ENCODE results near the gene NUMBL. TPM values are rescaled to one million over a fixed set of nuclear protein-coding genes. Genes with fewer than 3 reads are reported as not detected.
A peak's percentile ranks its signal among the peaks of the same experiment; 100 is the strongest.
"Not testable (repeated sequence)": the region's sequence is repeated elsewhere in the genome, so short reads cannot be mapped to it uniquely, and the experiment has no call there.

NUMBL gene
- total RNA-seq, 6 experiments from 2014 or later = 6.1 to 19.6 (median 10.5) TPM

DNA sequence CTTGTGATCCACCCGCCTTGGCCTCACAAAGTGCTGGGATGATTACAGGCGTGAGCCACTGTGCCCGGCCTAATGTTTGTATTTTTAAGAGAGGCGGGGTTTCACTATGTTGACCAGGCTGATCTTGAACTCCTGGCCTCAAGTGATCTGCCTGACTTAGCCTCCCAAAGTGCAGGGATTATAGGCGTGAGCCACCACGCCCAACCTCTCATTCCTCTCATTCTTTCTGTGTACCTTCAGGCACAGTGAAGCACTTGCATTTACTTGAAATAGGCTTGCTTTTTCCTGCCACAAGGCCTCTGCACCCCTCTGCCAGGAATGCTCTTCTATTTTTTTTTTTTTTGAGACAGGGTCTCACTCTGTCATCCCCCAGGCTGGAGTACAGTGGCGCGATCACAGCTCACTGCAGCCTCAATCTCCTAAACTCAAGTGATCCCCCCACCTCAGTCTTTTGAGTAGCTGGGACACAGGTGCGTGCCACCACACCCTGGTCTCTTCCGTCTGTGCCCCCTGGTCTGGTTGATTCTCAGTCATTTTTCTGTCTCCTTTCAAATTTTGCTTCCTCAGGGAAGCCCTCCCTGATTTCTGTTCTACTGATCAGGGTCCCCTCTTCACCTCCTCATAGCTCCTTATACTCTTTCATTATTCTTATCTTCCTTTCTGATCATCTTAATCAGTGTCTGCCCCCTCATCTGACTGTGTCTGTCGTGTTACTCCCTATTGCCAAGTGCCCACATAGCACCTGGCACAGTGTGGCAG lies 44.7 kb upstream of the NUMBL start:
- DNase-seq (no peak), ATAC-seq (no peak)
- WGBS (ENCODE audit: insufficient coverage, low coverage, low lambda C conversion rate, missing lambda C conversion rate) = 84% methylated on average over 6 of the region's 11 CpGs
- Histone ChIP-seq H3K9me3 (no peaks in the 10 kb centered on the region), H3K27ac (no peak overlapping the region), H3K4me1 (peaks cover 0 to 8% (median 0%) of the 10 kb centered on the region in 4 donors), H3K36me3 (peaks cover 13 to 72% (median 28%) of the 10 kb centered on the region in 4 donors), H3K27me3 (no peaks in the 10 kb centered on the region), H3K4me3 (no peak overlapping the region)
- no peak for TF ChIP-seq POLR2A (IDR thresholded peaks at IDR 0.05)
- TF ChIP-seq, protein P1, sequence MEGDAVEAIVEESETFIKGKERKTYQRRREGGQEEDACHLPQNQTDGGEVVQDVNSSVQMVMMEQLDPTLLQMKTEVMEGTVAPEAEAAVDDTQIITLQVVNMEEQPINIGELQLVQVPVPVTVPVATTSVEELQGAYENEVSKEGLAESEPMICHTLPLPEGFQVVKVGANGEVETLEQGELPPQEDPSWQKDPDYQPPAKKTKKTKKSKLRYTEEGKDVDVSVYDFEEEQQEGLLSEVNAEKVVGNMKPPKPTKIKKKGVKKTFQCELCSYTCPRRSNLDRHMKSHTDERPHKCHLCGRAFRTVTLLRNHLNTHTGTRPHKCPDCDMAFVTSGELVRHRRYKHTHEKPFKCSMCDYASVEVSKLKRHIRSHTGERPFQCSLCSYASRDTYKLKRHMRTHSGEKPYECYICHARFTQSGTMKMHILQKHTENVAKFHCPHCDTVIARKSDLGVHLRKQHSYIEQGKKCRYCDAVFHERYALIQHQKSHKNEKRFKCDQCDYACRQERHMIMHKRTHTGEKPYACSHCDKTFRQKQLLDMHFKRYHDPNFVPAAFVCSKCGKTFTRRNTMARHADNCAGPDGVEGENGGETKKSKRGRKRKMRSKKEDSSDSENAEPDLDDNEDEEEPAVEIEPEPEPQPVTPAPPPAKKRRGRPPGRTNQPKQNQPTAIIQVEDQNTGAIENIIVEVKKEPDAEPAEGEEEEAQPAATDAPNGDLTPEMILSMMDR (IDR thresholded peaks at IDR 0.05) = no peak
- intact Hi-C loops (cut with DNase I) = no loop called here

DNA sequence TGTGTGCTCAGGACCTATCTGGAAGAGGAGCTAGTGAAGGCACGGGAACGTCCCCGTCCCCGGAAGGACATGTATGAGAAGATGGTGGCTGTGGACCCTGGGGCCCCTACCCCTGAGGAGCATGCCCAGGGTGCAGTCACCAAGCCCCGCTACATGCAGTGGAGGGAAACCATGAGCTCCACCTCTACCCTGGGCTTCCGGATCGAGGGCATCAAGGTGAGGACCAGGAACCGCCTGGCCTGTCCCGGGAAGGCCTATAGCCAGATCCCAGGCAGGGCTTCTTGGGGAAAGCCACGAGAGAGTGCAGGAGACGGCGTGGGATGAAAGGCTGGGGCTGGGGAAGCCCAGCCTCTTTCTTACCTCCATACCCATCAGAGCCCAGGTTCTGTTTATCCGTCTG lies 42.7 kb upstream of the NUMBL start:
- H3K36me3 ChIP-seq = peaks cover 13 to 81% (median 30%) of the 10 kb centered on the region in 4 donors
- DNase-seq (no peak), ATAC-seq (peak in 1 of 4 donors; percentile 13)
- no peaks in the 10 kb centered on the region for H3K9me3 ChIP-seq
- WGBS (ENCODE audit: insufficient coverage, low coverage, low lambda C conversion rate, missing lambda C conversion rate) = 98% methylated on average over 7 of the region's 13 CpGs
- H3K4me1 ChIP-seq = peaks cover 0 to 8% (median 0%) of the 10 kb centered on the region in 4 donors
- TF ChIP-seq POLR2A (IDR thresholded peaks at IDR 0.05) = no peak
- TF ChIP-seq, protein P1 (IDR thresholded peaks at IDR 0.05) = no peak
- H3K4me3 ChIP-seq = no peak overlapping the region
- intact Hi-C loops (cut with DNase I) = no loop called here
- no peaks in the 10 kb centered on the region for H3K27me3 ChIP-seq
- H3K27ac ChIP-seq = no peak overlapping the region

GRCh38 chr19:40732304-40732703 lies 41.9 kb upstream of the NUMBL start:
- H3K4me3 ChIP-seq; H3K9me3 ChIP-seq; ATAC-seq; intact Hi-C loops (cut with DNase I); H3K27ac ChIP-seq; H3K27me3 ChIP-seq; DNase-seq; H3K4me1 ChIP-seq: not testable (repeated sequence)
- H3K36me3 ChIP-seq = peaks cover 16 to 83% (median 28%) of the 10 kb centered on the region in 4 donors
- 95% methylated on average over 10 of the region's 16 CpGs for WGBS (ENCODE audit: insufficient coverage, low coverage, low lambda C conversion rate, missing lambda C conversion rate)

DNA sequence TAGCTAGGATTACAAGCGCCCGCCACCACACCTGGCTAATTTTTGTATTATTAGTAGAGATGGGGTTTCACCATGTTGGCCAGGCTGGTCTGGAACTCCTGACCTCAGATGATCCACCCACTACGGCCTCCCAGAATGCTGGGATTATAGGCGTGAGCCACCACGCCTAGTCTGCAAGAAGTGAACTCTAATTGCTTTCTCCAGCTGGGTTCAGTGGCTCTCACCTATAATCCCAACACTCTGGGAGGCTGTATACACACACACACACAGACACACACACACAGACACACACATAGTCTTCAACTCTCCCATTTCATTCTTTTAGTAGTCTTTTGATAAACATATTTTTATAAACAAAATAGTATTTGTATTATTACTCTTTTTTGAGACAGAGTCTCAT lies 39.6 kb upstream of the NUMBL start:
- ATAC-seq; intact Hi-C loops (cut with DNase I); H3K27ac ChIP-seq; H3K4me3 ChIP-seq; DNase-seq; H3K9me3 ChIP-seq; H3K27me3 ChIP-seq; H3K4me1 ChIP-seq: not testable (repeated sequence)
- WGBS (ENCODE audit: insufficient coverage, low coverage, low lambda C conversion rate, missing lambda C conversion rate) = 92% methylated on average over 5 of the region's 5 CpGs
- peaks cover 15 to 88% (median 24%) of the 10 kb centered on the region in 4 donors for H3K36me3 ChIP-seq

- no peak for TF ChIP-seq POLR2A (IDR thresholded peaks at IDR 0.05)
- TF ChIP-seq, protein P1 (IDR thresholded peaks at IDR 0.05) = no peak
- Histone ChIP-seq H3K4me3 (no peak overlapping the region), H3K27ac (no peak overlapping the region), H3K4me1 (no peaks in the 10 kb centered on the region), H3K27me3 (no peaks in the 10 kb centered on the region), H3K36me3 (peaks cover 6 to 63% (median 13%) of the 10 kb centered on the region in 4 donors), H3K9me3 (no peaks in the 10 kb centered on the region)
- DNase-seq (no peak), ATAC-seq (no peak)
- 100% methylated on average over 3 of the region's 4 CpGs for WGBS (ENCODE audit: insufficient coverage, low coverage, low lambda C conversion rate, missing lambda C conversion rate)
- intact Hi-C loops (cut with DNase I) = no loop called here
These were observed 35.8 kb upstream of the NUMBL start for GRCh38 chr19:40726279-40726678.

Measured in right lobe of liver (tissue), 6 donors.